Tibial nerve (tissue), 4 donors: ENCODE measurements around the gene SIRPA.

Source experiments
- CTCF ChIP-seq, 5 experiments: fragments of 200-600 bp in 3 of 5; fragments of 450-650 bp in 2 of 5; sonication (generic) in 3 of 5; IDR thresholded peaks; one replicate each; pipeline ENCODE4 v1.5.1; 2016 to 2019; ENCODE audit warnings: antibody characterized with exemption in 5 of 5, mild to moderate bottlenecking in 3 of 5, moderate library complexity in 2 of 5
- EP300 ChIP-seq, 2 donors: sonication (generic); formaldehyde crosslinking; IDR thresholded peaks; one replicate each; pipeline ENCODE4 v1.6.1; 2017; ENCODE audit warnings: antibody characterized with exemption in 2 of 2, mild to moderate bottlenecking in 1 of 2
- POLR2A ChIP-seq, 2 donors: fragments of 450-650 bp; IDR thresholded peaks; one replicate each; pipeline ENCODE4 v1.6.1; 2017; ENCODE audit warnings: antibody characterized with exemption in 2 of 2, mild to moderate bottlenecking in 2 of 2, moderate library complexity in 2 of 2

- TF ChIP-seq POLR2A (IDR thresholded peaks at IDR 0.05) (no peak), CTCF (IDR thresholded peaks at IDR 0.05) (no peak), EP300 (IDR thresholded peaks at IDR 0.05) (no peak)
Observed at GRCh38 chr20:1885254-1885653, 10.0 kb upstream of the SIRPA start.
